ENCODE data around the gene RASSF8.

The RASSF8 gene

DNA sequence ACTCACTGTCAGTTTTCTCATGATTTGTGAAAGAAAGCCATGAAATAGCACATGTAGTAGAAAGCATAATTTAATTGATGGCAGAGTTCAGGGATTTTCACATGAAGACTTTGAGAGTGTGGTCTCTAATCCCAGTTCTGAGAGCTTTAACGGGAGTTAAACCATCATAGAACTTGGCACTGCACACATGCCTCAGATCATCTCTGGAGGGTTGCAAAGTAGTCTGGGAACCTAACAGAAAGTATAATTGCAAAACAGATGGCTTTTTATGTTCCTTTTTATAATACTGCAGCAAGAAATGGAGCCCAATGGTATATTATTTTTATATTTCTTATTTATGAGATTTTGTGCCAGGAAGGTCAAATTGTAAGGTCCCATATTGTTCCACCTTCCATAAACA lies 88.4 kb downstream of the RASSF8 start:
- H3K4me2 ChIP-seq (ENCODE audit: low read depth, low read length, poor library complexity, severe bottlenecking) = no peak overlapping the region

DNA sequence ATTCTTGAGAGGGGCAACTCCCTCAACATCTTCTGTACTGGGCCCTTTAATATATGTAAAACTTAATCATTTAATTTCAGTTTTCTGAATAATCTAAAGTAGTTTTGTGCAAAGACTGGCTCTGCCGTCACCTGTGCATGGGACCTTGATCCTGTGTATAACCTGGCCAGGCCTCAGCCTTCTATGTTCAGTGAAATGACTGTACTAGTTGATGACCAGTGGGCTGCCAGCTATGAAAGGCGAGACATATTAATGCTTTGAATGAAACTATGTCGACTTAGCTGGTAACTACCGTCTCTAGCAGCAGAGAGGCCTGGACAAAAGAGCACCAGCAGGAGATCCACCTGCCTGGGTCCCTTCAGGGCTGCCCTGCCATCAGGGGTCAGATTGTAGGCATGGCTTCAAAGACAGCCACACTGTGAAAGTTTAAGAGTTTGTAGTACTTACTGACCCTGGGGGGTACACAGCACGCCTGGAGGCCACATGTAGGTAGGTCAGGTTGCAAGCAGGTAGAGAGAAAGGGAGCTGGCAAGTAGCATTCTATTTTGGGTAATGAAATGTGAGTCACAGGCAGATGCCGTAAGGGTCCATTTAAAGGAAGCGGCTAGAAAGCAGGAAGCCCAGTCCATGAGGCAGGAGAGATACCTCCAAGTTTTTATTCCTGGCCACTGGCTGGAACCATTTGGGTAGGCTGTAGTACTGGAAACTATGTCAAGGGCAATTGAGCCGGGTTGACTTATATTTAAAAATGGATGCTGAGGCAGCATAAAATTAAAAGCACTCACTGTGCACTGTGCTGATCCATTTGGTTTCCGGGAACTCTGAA lies 89.1 kb downstream of the RASSF8 start:
- Histone ChIP-seq H3F3A (ENCODE audit: low read depth) (no peaks in the 10 kb centered on the region), H3K4me3 (ENCODE audit: low read length, poor library complexity, severe bottlenecking) (no peak overlapping the region), H3K4me2 (ENCODE audit: low read depth, low read length, poor library complexity, severe bottlenecking) (no peak overlapping the region), H2AFZ (ENCODE audit: low read length) (no peak overlapping the region), H3K27me3 (ENCODE audit: insufficient read depth, low read length, poor library complexity, severe bottlenecking) (no peaks in the 10 kb centered on the region), H3K9me2 (replicated peaks; ENCODE audit: low read depth, low read length) (no peaks in the 10 kb centered on the region), H3K36me3 (ENCODE audit: insufficient read depth, low read length) (no peaks in the 10 kb centered on the region), H4K20me1 (ENCODE audit: insufficient read depth, low read length, poor library complexity, severe bottlenecking) (no peaks in the 10 kb centered on the region), H3K9me3 (ENCODE audit: insufficient read depth, low read depth, low read length) (no peaks in the 10 kb centered on the region), H3K9ac (ENCODE audit: low read depth, low read length, poor library complexity, severe bottlenecking) (no peak overlapping the region), H3K79me2 (ENCODE audit: insufficient read depth, low read length) (no peaks in the 10 kb centered on the region), H3K4me1 (ENCODE audit: insufficient read depth, low read length, poor library complexity, severe bottlenecking) (no peaks in the 10 kb centered on the region)
- TF ChIP-seq, protein P1, sequence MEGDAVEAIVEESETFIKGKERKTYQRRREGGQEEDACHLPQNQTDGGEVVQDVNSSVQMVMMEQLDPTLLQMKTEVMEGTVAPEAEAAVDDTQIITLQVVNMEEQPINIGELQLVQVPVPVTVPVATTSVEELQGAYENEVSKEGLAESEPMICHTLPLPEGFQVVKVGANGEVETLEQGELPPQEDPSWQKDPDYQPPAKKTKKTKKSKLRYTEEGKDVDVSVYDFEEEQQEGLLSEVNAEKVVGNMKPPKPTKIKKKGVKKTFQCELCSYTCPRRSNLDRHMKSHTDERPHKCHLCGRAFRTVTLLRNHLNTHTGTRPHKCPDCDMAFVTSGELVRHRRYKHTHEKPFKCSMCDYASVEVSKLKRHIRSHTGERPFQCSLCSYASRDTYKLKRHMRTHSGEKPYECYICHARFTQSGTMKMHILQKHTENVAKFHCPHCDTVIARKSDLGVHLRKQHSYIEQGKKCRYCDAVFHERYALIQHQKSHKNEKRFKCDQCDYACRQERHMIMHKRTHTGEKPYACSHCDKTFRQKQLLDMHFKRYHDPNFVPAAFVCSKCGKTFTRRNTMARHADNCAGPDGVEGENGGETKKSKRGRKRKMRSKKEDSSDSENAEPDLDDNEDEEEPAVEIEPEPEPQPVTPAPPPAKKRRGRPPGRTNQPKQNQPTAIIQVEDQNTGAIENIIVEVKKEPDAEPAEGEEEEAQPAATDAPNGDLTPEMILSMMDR (conservative IDR thresholded peaks at IDR 0.05; ENCODE audit: low read length) = no peak

More for the DNA sequence above, 88.4 kb downstream of the RASSF8 start:
- H3K36me3 ChIP-seq (ENCODE audit: insufficient read depth, low read length) = no peaks in the 10 kb centered on the region
- H3K27me3 ChIP-seq (ENCODE audit: insufficient read depth, low read length, poor library complexity, severe bottlenecking) = no peaks in the 10 kb centered on the region
- no peaks in the 10 kb centered on the region for H3K4me1 ChIP-seq (ENCODE audit: insufficient read depth, low read length, poor library complexity, severe bottlenecking)
- no peak overlapping the region for H3K9ac ChIP-seq (ENCODE audit: low read depth, low read length, poor library complexity, severe bottlenecking)
- H4K20me1 ChIP-seq (ENCODE audit: insufficient read depth, low read length, poor library complexity, severe bottlenecking) = no peaks in the 10 kb centered on the region
- no peaks in the 10 kb centered on the region for H3K9me3 ChIP-seq (ENCODE audit: insufficient read depth, low read depth, low read length)
- H3F3A ChIP-seq (ENCODE audit: low read depth) = no peaks in the 10 kb centered on the region
- H2AFZ ChIP-seq (ENCODE audit: low read length) = no peak overlapping the region
- H3K79me2 ChIP-seq (ENCODE audit: insufficient read depth, low read length) = no peaks in the 10 kb centered on the region
- TF ChIP-seq EZH2phosphoT487 (IDR thresholded peaks at IDR 0.05; ENCODE audit: borderline replicate concordance) = no peak
- TF ChIP-seq, protein P1 (conservative IDR thresholded peaks at IDR 0.05; ENCODE audit: low read length) = no peak
- H3K4me3 ChIP-seq (ENCODE audit: low read length, poor library complexity, severe bottlenecking) = no peak overlapping the region
- no peaks in the 10 kb centered on the region for H3K9me2 ChIP-seq (replicated peaks; ENCODE audit: low read depth, low read length)

DNA sequence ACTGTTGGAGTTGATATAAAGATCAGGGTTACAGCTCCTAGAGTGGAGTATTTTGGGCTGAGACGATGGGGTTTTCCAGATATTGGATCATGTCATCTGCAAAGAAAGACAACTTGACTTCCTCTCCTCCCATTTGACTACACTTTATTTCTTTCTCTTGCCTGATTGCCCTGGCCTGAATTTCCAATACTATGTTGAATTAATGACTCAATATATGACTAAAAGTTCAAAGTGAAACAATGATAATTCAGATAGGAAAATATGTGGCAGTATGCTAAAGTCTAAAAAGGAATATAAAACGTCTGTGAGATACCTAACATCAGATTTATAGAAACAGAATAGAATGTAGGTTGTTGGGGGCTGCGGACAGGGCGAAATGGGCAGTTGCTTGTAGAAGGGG lies 94.2 kb downstream of the RASSF8 start:
- no peaks in the 10 kb centered on the region for H3K27me3 ChIP-seq (ENCODE audit: insufficient read depth, low read length, poor library complexity, severe bottlenecking)

More for the DNA sequence above, 94.2 kb downstream of the RASSF8 start:
- Histone ChIP-seq H3K9me3 (ENCODE audit: insufficient read depth, low read depth, low read length) (no peaks in the 10 kb centered on the region), H3K79me2 (ENCODE audit: insufficient read depth, low read length) (no peaks in the 10 kb centered on the region), H3K4me1 (ENCODE audit: insufficient read depth, low read length, poor library complexity, severe bottlenecking) (peaks cover 11% of the 10 kb centered on the region), H3K9me2 (replicated peaks; ENCODE audit: low read depth, low read length) (no peaks in the 10 kb centered on the region), H3K36me3 (ENCODE audit: insufficient read depth, low read length) (no peaks in the 10 kb centered on the region), H3K4me3 (ENCODE audit: low read length, poor library complexity, severe bottlenecking) (no peak overlapping the region), H2AFZ (ENCODE audit: low read length) (no peak overlapping the region), H3K9ac (ENCODE audit: low read depth, low read length, poor library complexity, severe bottlenecking) (no peak overlapping the region), H3F3A (ENCODE audit: low read depth) (no peaks in the 10 kb centered on the region), H4K20me1 (ENCODE audit: insufficient read depth, low read length, poor library complexity, severe bottlenecking) (no peaks in the 10 kb centered on the region), H3K4me2 (ENCODE audit: low read depth, low read length, poor library complexity, severe bottlenecking) (no peak overlapping the region)
- TF ChIP-seq EZH2phosphoT487 (IDR thresholded peaks at IDR 0.05; ENCODE audit: borderline replicate concordance) = no peak
- TF ChIP-seq, protein P1 (conservative IDR thresholded peaks at IDR 0.05; ENCODE audit: low read length) = no peak

Measured in Loucy (cell line).